ENCODE results near the gene GPR42. TPM values are rescaled to one million over a fixed set of nuclear protein-coding genes. Genes with fewer than 3 reads are reported as not detected.
"Not testable (repeated sequence)": the region's sequence is repeated elsewhere in the genome, so short reads cannot be mapped to it uniquely, and the experiment has no call there.

Gene GPR42
- total and polyA plus RNA-seq, 10 of the 15 experiments (the other 5 are each of a cell fraction or from before 2014, with no cell fraction given): 0.13 TPM; not detected in 9

GRCh38 chr19:35360081-35360480, 10.8 kb upstream of the GPR42 start:
- BruUV-seq (replicated peaks); H3K4me2 ChIP-seq (ENCODE audit: control insufficient read depth, insufficient read depth); ATAC-seq; H3K27me3 ChIP-seq (replicated peaks in 1 of 2; ENCODE audit: control insufficient read depth in 2 of 2, insufficient read depth in 2 of 2, low read length in 1 of 2); H3K79me2 ChIP-seq (ENCODE audit: control insufficient read depth, insufficient read depth, low read length); POLR2A ChIA-PET; CTCF ChIA-PET; H3K9ac ChIP-seq (ENCODE audit: control insufficient read depth, insufficient read depth, low read length); H3K9me3 ChIP-seq (replicated peaks; ENCODE audit: control insufficient read depth, insufficient read depth, low read length); H3K27ac ChIP-seq (ENCODE audit: control insufficient read depth, insufficient read depth); intact Hi-C loops (cut with micrococcal nuclease; ENCODE audit: unreplicated experiment); FAIRE-seq; RAD21 ChIA-PET (ENCODE audit: unreplicated experiment); SMC1A ChIA-PET (ENCODE audit: uncharacterized antibody, unreplicated experiment); H3K4me3 ChIP-seq; in situ Hi-C loops (cut with MboI); H2AFZ ChIP-seq (ENCODE audit: control insufficient read depth, low read depth, low read length); H3K36me3 ChIP-seq (ENCODE audit: control insufficient read depth in 2 of 2, insufficient read depth in 2 of 2, low read length in 1 of 2); H4K20me1 ChIP-seq (ENCODE audit: control insufficient read depth, insufficient read depth); DNase-seq (ENCODE audit: low read depth, low spot score): not testable (repeated sequence)
- no CpG with 5 or more reads among the region's 5 CpGs for WGBS (ENCODE audit: insufficient coverage, insufficient replicate concordance, low lambda C conversion rate, missing lambda C conversion rate)
- H3K4me1 ChIP-seq (ENCODE audit: control insufficient read depth, insufficient read depth, low read length): peaks cover 14% of the 10 kb centered on the region

GRCh38 chr19:35360880-35361420, 9.9 kb upstream of the GPR42 start:
- Histone ChIP-seq H3K4me3 (no peak overlapping the region), H3K79me2 (ENCODE audit: control insufficient read depth, insufficient read depth, low read length) (no peaks in the 10 kb centered on the region), H3K9me3 (replicated peaks; ENCODE audit: control insufficient read depth, insufficient read depth, low read length) (no peaks in the 10 kb centered on the region), H3K27me3 (replicated peaks in 1 of 2; ENCODE audit: control insufficient read depth in 2 of 2, insufficient read depth in 2 of 2, low read length in 1 of 2) (0 out of 4 replicates have a peak, but pooled peaks cover 0 to 2% of the 10 kb centered on the region in 2 experiments), H3K36me3 (ENCODE audit: control insufficient read depth in 2 of 2, insufficient read depth in 2 of 2, low read length in 1 of 2) (no peaks in the 10 kb centered on the region), H3K27ac (ENCODE audit: control insufficient read depth, insufficient read depth) (no peak overlapping the region), H3K4me2 (ENCODE audit: control insufficient read depth, insufficient read depth) (no peak overlapping the region), H3K4me1 (ENCODE audit: control insufficient read depth, insufficient read depth, low read length) (peaks cover 6% of the 10 kb centered on the region), H3K9ac (ENCODE audit: control insufficient read depth, insufficient read depth, low read length) (no peak overlapping the region), H2AFZ (ENCODE audit: control insufficient read depth, low read depth, low read length) (no peak overlapping the region), H4K20me1 (ENCODE audit: control insufficient read depth, insufficient read depth) (no peaks in the 10 kb centered on the region)
- ChIA-PET SMC1A (ENCODE audit: uncharacterized antibody, unreplicated experiment) (interaction anchor here (0.8 to 1.3 kb wide), 4 partner anchors 8 to 102 kb away, joined by 3 to 5 read pairs (median 4); no protein-coding TSS in a partner anchor), RAD21 (ENCODE audit: unreplicated experiment) (interaction anchor here (0.7 to 2.1 kb wide), 2 partner anchors 8 to 79 kb away, joined by 3 to 7 read pairs; no protein-coding TSS in a partner anchor), CTCF (interaction anchor here (0.6 to 1.1 kb wide), 7 partner anchors 8 to 147 kb away, joined by 3 to 7 read pairs (median 3); no protein-coding TSS in a partner anchor), POLR2A (interaction anchor here (0.5 to 1.1 kb wide), 2 partner anchors 52 to 57 kb away, joined by 3 to 4 read pairs; no protein-coding TSS in a partner anchor)
- in situ Hi-C loops (cut with MboI) (no loop called here), intact Hi-C loops (cut with micrococcal nuclease; ENCODE audit: unreplicated experiment) (no loop called here)
- BruUV-seq (replicated peaks): no TSS peak
- 0% methylated on average over 5 of the region's 5 CpGs for WGBS (ENCODE audit: insufficient coverage, insufficient replicate concordance, low lambda C conversion rate, missing lambda C conversion rate)
- ATAC-seq (no peak), FAIRE-seq (no peak), DNase-seq (ENCODE audit: low read depth, low spot score) (no peak)
- TF ChIP-seq MEF2B (IDR thresholded peaks at IDR 0.05; ENCODE audit: partially characterized antibody, poor library complexity, severe bottlenecking) (peak; percentile 16), SPI1 (IDR thresholded peaks at IDR 0.05; ENCODE audit: borderline replicate concordance, insufficient read depth, low read depth, low read length) (no peak)

Data from GM12878 (cell line).